HG02588 (cell line): ENCODE data around the gene C2orf69.
A peak's percentile ranks its signal among the peaks of the same experiment; 100 is the strongest.
"Not testable (repeated sequence)": the region's sequence is repeated elsewhere in the genome, so short reads cannot be mapped to it uniquely, and the experiment has no call there.

Source experiments
- ATAC-seq: cut with Tn5 transposase; IDR thresholded peaks from one replicate; pipeline ENCODE4 v1.9.1; 2021; ENCODE audit warnings: mild to moderate bottlenecking, moderate library complexity; ENCODE audit not compliant: unreplicated experiment

Gene C2orf69

GRCh38 chr2:199911052-199911876 is at the start of gene C2orf69:
Gene C2orf69 (plus strand): TSS chr2:199911293. CDS start chr2:199911439, 146 bp downstream.
- peak; percentile 89 for ATAC-seq

- ATAC-seq: no peak
These were observed 48.3 kb upstream of the C2orf69 start for GRCh38 chr2:199862788-199863187.

GRCh38 chr2:199865905-199866304 is 45.2 kb upstream of the C2orf69 start:
- no peak for ATAC-seq

- ATAC-seq: no peak
These were observed 42.5 kb upstream of the C2orf69 start for GRCh38 chr2:199868431-199869226.

GRCh38 chr2:199869227-199869541 is 41.9 kb upstream of the C2orf69 start:
- no peak for ATAC-seq

- no peak for ATAC-seq
These were observed 41.4 kb upstream of the C2orf69 start for GRCh38 chr2:199869653-199870052.

- ATAC-seq: no peak
These were observed 40.5 kb upstream of the C2orf69 start for GRCh38 chr2:199870581-199870980.

- ATAC-seq: no peak
These were observed 36.9 kb upstream of the C2orf69 start for GRCh38 chr2:199874209-199874608.

GRCh38 chr2:199875400-199875799 is 35.7 kb upstream of the C2orf69 start:
- ATAC-seq: no peak

- no peak for ATAC-seq
These were observed 28.4 kb upstream of the C2orf69 start for GRCh38 chr2:199882667-199883066.

GRCh38 chr2:199883474-199884212 is 27.4 kb upstream of the C2orf69 start:
- ATAC-seq: no peak

GRCh38 chr2:199895406-199895805 is 15.7 kb upstream of the C2orf69 start:
- no peak for ATAC-seq

- ATAC-seq: no peak
These were observed 14.5 kb upstream of the C2orf69 start for GRCh38 chr2:199896617-199897016.

GRCh38 chr2:199901942-199902341 is 9.2 kb upstream of the C2orf69 start:
- no peak for ATAC-seq

GRCh38 chr2:199902486-199903110 is 8.5 kb upstream of the C2orf69 start:
- no peak for ATAC-seq

- ATAC-seq: no peak
These were observed 8.0 kb upstream of the C2orf69 start for GRCh38 chr2:199903111-199903510.

- ATAC-seq: no peak
These were observed 3.9 kb upstream of the C2orf69 start for GRCh38 chr2:199907008-199907714.

- no peak for ATAC-seq
These were observed 598 bp upstream of the C2orf69 start for GRCh38 chr2:199910338-199911051.

- no peak for ATAC-seq
These were observed 726 bp downstream of the C2orf69 start for GRCh38 chr2:199911877-199912161.

GRCh38 chr2:199912553-199913114 is 1.5 kb downstream of the C2orf69 start:
- not testable (repeated sequence) for ATAC-seq
